Kidney capillary endothelial cell (primary cell): ENCODE results near the gene LINGO3.

ENCODE experiments used
- DNase-seq: peaks from one replicate; pipeline ENCODE4 v3.0.0-alpha.2; 2018; ENCODE audit warnings: low spot score

LINGO3 gene

GRCh38 chr19:2305452-2306280, 2.3 kb downstream of the LINGO3 start:
- no peak for DNase-seq

GRCh38 chr19:2303211-2303798, 4.6 kb downstream of the LINGO3 start:
- DNase-seq, result no peak

- no peak for DNase-seq
Observed at GRCh38 chr19:2302319-2303210, 5.4 kb downstream of the LINGO3 start.

- DNase-seq, result no peak
Observed at GRCh38 chr19:2300533-2300932, 7.4 kb downstream of the LINGO3 start.

GRCh38 chr19:2296141-2296540, 11.8 kb downstream of the LINGO3 start:
- no peak for DNase-seq

GRCh38 chr19:2294687-2295335, 13.1 kb downstream of the LINGO3 start:
- DNase-seq, result peak; percentile 43

- no peak for DNase-seq
Observed at GRCh38 chr19:2291185-2291751, 16.7 kb downstream of the LINGO3 start.

GRCh38 chr19:2290441-2291184, 17.3 kb downstream of the LINGO3 start:
- DNase-seq, result no peak

GRCh38 chr19:2289714-2290435, 18.1 kb downstream of the LINGO3 start:
- no peak for DNase-seq

- DNase-seq, result no peak
Observed at GRCh38 chr19:2288818-2289713, 18.9 kb downstream of the LINGO3 start.

GRCh38 chr19:2288338-2288817, 19.6 kb downstream of the LINGO3 start:
- DNase-seq, result no peak

GRCh38 chr19:2287585-2288337, 20.2 kb downstream of the LINGO3 start:
- no peak for DNase-seq

- DNase-seq, result no peak
Observed at GRCh38 chr19:2286402-2287140, 21.4 kb downstream of the LINGO3 start.

GRCh38 chr19:2283835-2284507, 24.0 kb downstream of the LINGO3 start:
- no peak for DNase-seq

- no peak for DNase-seq
Observed at GRCh38 chr19:2282862-2283237, 25.1 kb downstream of the LINGO3 start.

- DNase-seq, result no peak
Observed at GRCh38 chr19:2282062-2282861, 25.7 kb downstream of the LINGO3 start, which contains the start of gene PEAK3. Gene PEAK3, minus strand, starts transcription at chr19:2282175. Its CDS starts 1,244 bp downstream, at chr19:2280931.
